ENCODE results near the gene TRIOBP.
A peak's percentile ranks its signal among the peaks of the same experiment; 100 is the strongest.

The TRIOBP gene

GRCh38 chr22:37749831-37750595 lies 53.2 kb downstream of the TRIOBP start:
- peak; percentile 75 for DNase-seq (ENCODE audit: low spot score)

- DNase-seq (ENCODE audit: low spot score) = no peak
Observed at GRCh38 chr22:37750596-37751162, 53.8 kb downstream of the TRIOBP start.

DNA sequence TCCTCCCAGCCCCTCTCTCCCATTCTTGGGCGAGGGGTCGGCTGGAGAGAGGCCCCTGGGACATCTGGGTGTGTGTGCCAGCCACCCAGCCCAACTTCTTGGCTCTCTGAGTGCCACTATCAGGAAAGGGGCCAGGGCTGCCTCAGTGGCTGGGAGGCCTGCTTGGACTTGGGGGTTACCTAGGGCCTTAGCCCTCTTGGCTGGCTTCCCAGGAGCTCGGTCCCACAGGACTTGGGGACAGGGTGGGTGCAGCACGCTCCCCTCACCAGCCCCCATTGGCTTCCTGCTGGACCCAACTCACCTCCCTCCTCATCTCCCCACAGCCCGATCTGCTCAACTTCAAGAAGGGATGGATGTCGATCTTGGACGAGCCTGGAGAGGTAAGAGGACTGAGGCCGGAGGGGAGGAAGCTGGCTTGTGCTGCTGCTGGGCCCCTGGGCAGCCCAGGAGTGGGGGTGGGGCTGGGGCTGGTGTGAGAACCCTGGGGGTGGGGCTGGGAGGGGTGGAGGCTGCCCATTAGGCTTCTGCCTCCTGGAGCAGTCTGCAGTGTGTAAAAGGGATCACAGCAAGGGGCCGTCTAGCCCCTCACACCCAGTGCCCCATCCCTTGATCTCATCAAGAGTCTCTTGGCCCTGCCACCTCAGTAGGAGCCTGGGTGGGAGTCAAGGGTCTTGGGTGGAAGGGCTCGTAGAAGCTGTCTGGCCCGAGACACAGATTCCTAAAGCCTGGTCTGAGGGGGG lies 54.8 kb downstream of the TRIOBP start:
- DNase-seq (ENCODE audit: low spot score) = no peak

DNA sequence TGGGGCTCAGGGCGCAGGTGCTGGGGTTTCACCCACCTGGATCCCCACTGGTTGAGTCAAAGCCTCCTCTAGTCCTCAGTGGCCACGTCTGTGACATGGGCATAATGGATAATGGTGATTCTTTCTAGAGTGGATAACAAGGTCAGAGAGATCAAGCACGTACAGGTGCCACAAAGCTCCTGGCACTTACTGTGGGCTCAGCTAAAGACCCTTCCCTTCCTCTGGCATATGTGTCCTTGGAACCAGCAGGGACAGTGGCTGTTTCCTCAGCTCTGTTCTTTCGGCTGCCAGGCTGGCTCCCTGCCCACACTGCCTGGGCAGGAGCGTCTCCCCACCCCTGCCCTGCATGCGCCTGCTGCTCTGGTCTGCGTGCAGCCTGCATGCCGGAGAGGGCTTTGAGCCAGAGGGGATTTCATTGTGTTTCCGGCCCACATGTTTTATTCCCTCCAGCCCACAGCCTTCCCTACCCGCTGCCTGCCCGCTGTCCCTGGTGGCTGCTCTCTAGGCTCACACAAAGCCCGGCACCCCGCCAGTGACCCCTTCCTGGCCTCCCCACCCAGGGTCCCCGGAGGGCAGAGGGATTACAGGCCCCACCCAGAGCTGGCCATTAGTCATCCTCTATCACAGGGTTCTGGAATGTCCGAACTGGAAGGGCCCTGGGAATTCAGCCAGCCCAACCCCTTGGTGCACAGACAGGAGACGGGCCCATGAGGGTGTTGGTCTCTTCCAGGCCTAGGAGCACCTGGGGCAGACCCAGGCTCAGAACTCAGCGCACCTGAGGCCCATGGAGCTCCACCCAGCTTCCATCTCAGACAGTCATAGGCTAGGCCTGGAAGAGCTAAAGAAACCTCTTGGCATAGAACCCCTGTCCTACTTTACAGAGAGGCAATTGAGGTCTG lies 55.6 kb downstream of the TRIOBP start:
- peak; percentile 96 for DNase-seq (ENCODE audit: low spot score)

DNA sequence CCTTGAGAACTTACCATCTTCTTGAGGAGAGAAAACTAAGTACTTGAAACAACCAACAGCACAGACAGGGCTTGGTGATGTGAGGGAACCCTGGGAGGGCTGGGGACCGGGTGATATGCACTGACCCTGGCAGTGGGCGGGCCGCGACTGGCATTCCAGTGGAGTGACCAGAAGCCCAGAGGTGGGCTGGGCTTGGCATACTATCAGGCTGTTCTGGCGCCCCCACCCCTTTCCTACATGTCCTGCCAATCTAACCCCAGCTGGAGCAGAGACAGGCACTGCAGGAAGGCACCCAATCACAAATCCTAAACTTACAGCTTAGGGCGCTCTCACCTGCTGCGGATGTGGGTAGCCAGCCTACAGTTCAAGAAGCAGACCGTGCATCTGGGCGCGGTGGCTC lies 56.9 kb downstream of the TRIOBP start:
- peak; percentile 57 for DNase-seq (ENCODE audit: low spot score)

GRCh38 chr22:37757663-37758062 lies 60.8 kb downstream of the TRIOBP start:
- DNase-seq (ENCODE audit: low spot score) = no peak

- no peak for DNase-seq (ENCODE audit: low spot score)
Observed at GRCh38 chr22:37758694-37759093, 61.8 kb downstream of the TRIOBP start.

- no peak for DNase-seq (ENCODE audit: low spot score)
Observed at GRCh38 chr22:37759281-37759680, 62.4 kb downstream of the TRIOBP start.

GRCh38 chr22:37760152-37760551 lies 63.3 kb downstream of the TRIOBP start:
- no peak for DNase-seq (ENCODE audit: low spot score)

GRCh38 chr22:37762389-37762836 lies 65.6 kb downstream of the TRIOBP start:
- no peak for DNase-seq (ENCODE audit: low spot score)

DNA sequence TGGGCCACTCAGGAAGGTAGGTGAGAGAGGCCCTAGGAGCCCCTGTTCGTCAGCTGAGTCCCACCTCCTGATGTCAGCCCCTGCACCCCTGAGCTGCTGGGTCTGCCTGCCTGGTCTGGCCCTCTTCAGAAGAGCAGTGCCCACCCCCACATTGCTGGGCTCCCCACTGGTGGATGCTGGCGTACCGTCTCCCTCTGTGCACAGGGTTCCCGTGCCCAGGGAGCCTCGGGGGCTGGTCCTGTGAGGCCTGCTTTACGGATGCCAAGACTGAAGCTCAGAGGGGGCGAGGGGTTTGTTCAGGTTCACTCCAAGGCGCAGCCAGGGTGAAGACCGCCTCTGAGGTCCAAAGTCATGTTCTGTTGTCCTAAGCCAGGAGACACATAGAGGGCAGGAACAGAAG lies 66.2 kb downstream of the TRIOBP start:
- DNase-seq (ENCODE audit: low spot score) = no peak

- DNase-seq (ENCODE audit: low spot score) = no peak
Observed at GRCh38 chr22:37763652-37764051, 66.8 kb downstream of the TRIOBP start.

GRCh38 chr22:37764622-37765021 lies 67.8 kb downstream of the TRIOBP start:
- no peak for DNase-seq (ENCODE audit: low spot score)

GRCh38 chr22:37765498-37765897 lies 68.7 kb downstream of the TRIOBP start:
- no peak for DNase-seq (ENCODE audit: low spot score)

GRCh38 chr22:37765953-37766576 lies 69.2 kb downstream of the TRIOBP start:
- DNase-seq (ENCODE audit: low spot score) = no peak

- DNase-seq (ENCODE audit: low spot score) = no peak
Observed at GRCh38 chr22:37768273-37768672, 71.4 kb downstream of the TRIOBP start.

GRCh38 chr22:37769056-37769455 lies 72.2 kb downstream of the TRIOBP start:
- no peak for DNase-seq (ENCODE audit: low spot score)

GRCh38 chr22:37771081-37771480 lies 74.2 kb downstream of the TRIOBP start:
- no peak for DNase-seq (ENCODE audit: low spot score)

DNA sequence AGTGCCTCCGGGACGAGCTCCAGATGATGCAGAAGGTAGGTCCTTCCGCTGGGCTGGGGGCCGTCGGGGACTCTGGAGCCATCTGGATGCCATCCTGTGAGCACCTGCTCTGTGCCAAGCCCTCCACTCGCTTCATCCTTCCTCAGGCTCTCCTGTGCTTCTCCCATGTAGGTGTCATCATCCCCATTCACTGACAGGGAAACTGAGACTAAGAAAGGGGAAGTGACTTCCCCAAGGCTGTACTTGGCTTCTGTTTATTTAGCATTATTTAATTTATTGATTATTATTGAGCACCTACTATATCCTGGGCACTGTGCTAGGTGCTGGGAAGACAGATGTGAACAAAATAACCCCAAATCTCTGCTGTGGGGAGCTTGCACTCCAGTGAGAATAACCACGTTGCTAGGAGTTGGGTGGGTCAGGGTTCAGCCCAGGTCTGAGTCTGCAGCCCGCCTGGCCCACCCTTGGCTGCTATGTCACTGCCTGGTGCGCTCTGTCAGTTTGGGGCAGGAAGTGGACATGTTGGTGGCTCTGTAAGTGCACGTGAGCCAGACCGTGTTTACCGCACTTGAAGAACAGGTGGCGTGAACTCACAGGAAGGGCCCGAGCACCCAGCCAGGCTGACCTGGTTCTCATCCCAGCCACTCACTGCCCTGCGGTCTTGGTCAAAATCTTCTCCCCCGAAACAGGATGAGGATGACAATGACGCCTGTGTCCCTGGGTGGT lies 75.0 kb downstream of the TRIOBP start:
- no peak for DNase-seq (ENCODE audit: low spot score)

DNA sequence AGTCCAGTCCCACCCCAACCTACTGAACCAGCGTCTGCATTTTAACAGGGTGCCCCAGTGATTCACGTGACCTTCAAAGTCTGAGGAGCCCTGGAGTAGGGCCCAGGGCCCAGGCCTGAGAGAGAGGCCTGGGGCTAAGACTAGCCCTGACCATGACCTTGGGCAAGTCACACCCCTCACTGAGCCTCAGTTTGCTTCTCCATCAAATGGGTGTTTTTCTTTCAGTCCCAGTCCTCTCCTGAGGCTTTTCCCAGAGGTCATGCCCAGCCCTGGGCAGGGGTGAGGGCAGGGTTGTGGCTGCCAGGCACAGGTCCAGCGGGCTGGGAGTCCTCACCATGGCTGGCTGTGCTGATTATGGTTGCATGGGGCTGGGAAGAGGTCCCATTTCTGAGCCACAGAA lies 77.9 kb downstream of the TRIOBP start:
- no peak for DNase-seq (ENCODE audit: low spot score)

All from kidney tubule cell (primary cell).